Mammary epithelial cell (primary cell): ENCODE data around the gene SPATA21.

ENCODE experiments used
- CTCF ChIP-seq, 2 donors: IDR thresholded peaks in 1 of 2; conservative IDR thresholded peaks in 1 of 2; 2 replicates each; pipeline ENCODE4 v1.5.1; 2011 to 2012; ENCODE audit warnings: inconsistent platforms in 2 of 2, low read length in 2 of 2, mild to moderate bottlenecking in 2 of 2, control low read depth in 1 of 2, low read depth in 1 of 2; ENCODE audit not compliant: insufficient read depth in 1 of 2; ENCODE audit errors: extremely low read depth in 1 of 2
- EZH2 ChIP-seq: IDR thresholded peaks from 2 replicates; pipeline ENCODE4 v1.6.1; 2012; ENCODE audit warnings: low read length, inconsistent platforms, borderline replicate concordance

- no peak for TF ChIP-seq CTCF (conservative IDR thresholded peaks at IDR 0.05 in 1 of 2, IDR thresholded peaks at IDR 0.05 in 1 of 2; ENCODE audit: extremely low read depth in 1 of 2, insufficient read depth in 1 of 2, low read depth in 1 of 2, low read length in 2 of 2)
- no peak for TF ChIP-seq EZH2
Observed at GRCh38 chr1:16468558-16468957, 31.3 kb upstream of the SPATA21 start.
